HG03460 (cell line): ENCODE data around the gene OMG.
"Not testable (repeated sequence)": the region's sequence is repeated elsewhere in the genome, so short reads cannot be mapped to it uniquely, and the experiment has no call there.

ENCODE experiments used
- ATAC-seq: cut with Tn5 transposase; IDR thresholded peaks from one replicate; pipeline ENCODE4 v1.9.1; 2021; ENCODE audit not compliant: unreplicated experiment

The OMG gene

DNA sequence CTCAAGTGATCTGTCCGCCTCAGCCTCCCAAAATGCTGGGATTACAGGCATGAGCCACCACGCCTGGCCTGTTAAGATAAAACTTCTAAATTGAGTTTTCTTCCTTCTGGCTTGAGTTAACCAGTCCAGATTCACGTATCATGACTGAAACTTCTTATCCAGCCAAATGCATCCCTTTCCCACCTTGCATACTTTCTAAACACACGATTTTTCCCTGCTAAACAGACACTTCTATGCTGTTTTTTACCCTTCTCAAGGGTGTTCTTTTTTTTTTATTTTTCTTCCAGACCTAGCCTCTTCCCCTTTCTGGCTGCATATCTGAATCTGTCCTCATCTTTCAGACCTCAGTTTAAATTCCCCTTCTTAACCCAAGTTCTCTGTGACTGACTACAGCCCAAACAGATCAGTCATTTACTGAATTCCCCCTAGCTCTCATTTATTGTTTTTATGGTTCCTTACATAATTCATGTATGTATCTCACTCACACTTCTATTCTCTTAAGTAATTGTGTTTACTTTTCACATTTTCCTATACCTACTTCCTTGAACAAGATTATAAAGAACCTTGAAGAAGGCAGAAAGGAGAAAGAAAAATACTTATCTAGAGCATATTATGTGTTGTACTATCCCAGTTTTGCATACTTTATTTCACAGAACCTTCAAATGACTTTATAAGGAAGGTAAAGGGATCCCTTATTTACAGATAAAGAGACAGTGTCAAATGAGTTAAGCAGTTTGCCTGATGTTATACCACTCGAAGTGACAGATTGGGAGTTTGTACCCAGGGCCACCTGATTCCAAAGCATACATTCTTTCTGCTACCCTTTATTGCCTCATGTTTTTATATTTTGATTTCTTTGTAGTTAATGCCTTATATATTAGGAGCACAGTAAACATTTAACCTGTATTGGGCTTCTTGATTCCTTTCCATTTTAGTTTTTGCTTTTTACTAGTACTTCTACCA is 11.6 kb upstream of the OMG start:
- no peak for ATAC-seq

- no peak for ATAC-seq
Observed at GRCh38 chr17:31307640-31308039, 10.6 kb upstream of the OMG start.

- ATAC-seq: no peak
Observed at GRCh38 chr17:31299624-31300023, 2.6 kb upstream of the OMG start.

- ATAC-seq: no peak
Observed at GRCh38 chr17:31296142-31296541, 897 bp downstream of the OMG start.

DNA sequence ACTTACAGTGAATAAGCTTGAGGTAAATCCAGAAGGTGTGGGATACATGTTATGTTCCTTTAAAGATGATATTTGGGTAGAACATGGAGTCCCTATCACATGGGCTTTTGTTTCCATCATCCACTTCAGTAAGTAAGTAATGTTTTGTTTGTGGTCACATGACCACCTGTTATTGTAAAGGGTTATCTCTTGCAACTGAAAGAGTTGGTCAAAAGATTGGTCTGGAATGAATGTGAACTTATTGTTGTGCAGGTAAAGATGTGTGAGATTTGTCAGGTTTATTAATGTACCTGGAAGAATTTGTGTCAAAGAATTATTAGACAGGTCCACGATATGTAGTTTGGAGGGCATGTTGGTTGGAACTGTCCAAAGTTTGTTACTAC is 1.6 kb downstream of the OMG start:
- no peak for ATAC-seq

DNA sequence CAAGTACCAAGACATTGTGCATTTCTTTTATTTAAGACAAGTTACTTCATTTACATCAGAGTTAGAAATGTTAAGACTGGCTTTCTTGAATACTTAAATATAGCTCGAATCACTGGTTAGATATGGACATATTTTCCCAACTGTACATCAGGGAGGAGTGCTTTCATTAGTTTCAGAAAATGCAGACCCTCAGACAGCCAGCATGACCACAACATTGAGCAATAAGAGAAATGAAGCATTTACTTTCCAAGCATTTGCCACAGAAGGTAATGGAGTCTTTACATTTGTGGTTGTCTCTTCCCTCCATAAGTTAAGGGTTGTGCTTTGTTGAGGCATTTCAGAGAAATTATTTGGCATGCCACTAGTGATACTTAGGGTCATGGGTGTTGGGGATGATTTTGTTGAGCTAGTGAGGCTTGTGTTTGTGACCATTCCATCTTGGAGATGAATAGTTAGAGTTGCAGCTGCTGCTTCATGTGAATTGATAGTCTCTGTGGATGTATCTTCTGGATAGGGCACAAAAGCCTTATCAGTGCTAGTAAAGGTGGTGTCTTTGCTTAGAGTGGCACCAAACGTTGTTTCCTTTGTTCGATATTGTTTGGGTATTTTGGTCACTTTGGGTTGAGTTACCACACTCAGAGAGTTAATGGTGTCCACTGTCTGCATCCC is 2.1 kb downstream of the OMG start:
- ATAC-seq: no peak

DNA sequence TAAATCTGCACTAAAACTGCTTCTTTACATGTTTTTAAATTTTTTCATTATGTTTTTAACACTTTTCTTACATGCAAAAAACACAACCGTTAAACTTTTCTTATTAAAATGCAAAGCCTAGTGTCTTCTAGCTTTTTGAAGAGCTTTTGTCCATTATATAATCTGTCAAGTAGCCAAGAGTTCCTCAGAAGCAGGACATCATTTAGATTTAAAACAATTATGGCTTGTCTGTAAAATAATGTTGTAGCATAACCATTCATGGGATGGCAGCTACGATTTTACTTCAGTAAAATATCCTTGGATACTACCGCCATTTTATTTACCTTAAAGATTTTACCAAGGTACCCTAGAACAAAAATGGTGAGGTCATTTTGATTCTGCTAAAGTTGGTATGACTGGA is 2.8 kb downstream of the OMG start:
- no peak for ATAC-seq

DNA sequence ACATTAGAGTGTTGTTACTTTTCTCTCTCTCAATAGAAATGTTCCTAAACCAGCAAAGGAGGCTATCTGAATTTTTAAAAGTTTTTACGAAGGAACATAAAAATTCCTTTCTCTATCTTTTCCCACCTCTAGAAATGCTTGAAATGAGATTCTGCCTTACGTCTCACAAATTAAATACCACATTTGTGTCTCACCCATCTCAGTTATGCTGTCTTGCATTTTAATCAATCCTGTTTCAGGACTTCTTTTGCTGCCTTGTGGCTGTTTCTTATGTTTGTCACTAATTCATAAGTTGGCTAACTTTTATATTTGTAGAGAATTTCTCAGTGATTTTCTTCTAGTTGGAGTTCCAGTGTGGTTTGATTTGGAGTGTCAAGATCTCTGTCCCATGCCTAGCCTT is 3.5 kb downstream of the OMG start:
- ATAC-seq: no peak

GRCh38 chr17:31291820-31292219 is 5.2 kb downstream of the OMG start:
- no peak for ATAC-seq

DNA sequence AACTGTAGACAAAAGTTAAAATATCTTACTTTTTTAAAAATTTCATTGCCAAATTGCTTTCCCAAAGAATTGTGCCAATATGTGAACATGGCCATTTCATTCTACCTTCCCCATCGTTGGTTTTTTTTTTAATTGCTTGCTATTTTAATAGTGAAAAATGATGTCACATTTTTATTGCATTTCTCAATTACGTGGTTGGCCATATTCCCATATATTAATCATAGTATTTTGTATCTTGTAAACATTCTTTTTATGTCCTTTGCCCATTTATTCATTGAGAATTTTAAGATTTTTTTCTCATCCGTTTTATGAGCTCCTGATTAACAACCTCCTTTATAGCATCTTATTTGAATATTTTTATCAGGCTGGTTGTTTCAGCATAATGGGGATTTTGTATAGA is 7.2 kb downstream of the OMG start:
- no peak for ATAC-seq

GRCh38 chr17:31287932-31288331 is 9.1 kb downstream of the OMG start:
- not testable (repeated sequence) for ATAC-seq

DNA sequence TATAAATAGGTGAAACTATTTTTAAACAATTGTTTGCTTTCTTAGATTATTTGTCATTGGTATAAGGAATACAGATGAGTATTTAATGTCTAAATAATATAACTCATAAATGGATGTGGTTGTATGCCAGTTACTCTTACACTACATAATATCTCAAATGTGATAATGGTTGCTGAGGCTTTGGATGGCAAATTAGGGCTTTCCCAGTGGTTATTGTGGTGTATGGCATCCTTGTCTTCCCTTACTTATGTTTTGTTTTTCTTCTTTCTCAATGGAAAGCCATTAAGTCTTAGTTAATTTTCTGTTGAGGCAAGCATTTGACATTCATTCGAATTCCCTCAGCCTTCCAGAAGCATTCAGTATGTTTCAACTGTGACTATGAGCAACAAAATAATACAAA is 10.5 kb downstream of the OMG start:
- no peak for ATAC-seq

DNA sequence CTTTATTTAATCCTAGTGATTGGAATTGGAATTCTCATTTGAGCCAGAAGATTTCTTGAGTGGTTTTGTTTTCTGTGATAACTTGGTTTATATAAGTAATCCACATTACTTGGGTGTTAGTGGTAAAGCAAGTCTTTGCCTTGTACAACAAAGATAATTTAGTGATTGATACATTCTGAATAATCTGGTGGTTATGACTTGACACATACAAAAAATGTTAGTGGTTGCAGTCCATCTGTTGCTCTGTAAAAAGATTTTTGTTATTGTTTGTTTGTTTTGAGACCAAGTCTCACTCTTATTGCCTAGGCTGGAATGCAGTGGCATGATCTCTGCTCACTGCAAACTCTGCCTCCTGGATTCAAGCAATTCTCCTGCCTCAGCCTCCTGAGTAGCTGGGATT is 13.2 kb downstream of the OMG start:
- ATAC-seq: no peak

- ATAC-seq: no peak
Observed at GRCh38 chr17:31281061-31281460, 16.0 kb downstream of the OMG start.

GRCh38 chr17:31279401-31279800 is 17.6 kb downstream of the OMG start:
- no peak for ATAC-seq

DNA sequence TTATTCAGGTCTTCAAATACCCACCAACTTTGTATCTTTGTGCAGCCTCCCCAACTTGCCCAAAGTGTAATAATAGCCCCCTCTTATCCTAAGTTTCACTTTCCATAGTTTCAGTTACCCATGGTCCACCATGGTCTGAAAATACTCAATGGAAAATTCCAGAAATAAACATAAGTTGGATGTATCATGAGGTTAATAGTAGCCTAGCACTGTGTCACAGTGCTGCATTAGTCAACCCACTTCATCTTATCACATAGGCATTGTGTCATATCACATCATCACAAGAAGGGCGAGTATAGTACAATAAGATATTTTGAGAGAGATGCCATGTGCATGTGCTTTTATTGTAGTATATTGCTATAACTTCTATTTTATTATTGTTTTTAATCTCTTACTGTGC is 21.9 kb downstream of the OMG start:
- no peak for ATAC-seq

- ATAC-seq: no peak
Observed at GRCh38 chr17:31274252-31274651, 22.8 kb downstream of the OMG start.

DNA sequence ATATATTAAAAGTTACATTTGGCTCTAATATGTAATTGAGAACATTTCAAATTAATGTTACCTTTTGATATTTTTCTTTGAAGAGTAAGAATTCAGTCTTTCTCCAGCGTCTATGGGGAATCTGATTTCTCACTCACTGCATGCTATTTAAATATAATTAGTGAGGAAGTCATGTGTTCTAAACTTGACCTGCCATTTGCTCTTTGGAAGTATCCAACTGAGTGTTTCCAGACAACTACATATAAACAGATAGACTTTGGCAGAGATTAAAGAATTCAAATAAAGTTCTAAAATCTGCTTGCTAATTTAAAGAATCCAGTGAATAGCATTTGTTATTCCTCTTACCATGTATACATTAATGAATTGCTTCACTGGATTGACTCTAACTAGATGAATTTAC is 23.5 kb downstream of the OMG start:
- no peak for ATAC-seq

GRCh38 chr17:31272803-31273202 is 24.2 kb downstream of the OMG start:
- ATAC-seq: no peak

DNA sequence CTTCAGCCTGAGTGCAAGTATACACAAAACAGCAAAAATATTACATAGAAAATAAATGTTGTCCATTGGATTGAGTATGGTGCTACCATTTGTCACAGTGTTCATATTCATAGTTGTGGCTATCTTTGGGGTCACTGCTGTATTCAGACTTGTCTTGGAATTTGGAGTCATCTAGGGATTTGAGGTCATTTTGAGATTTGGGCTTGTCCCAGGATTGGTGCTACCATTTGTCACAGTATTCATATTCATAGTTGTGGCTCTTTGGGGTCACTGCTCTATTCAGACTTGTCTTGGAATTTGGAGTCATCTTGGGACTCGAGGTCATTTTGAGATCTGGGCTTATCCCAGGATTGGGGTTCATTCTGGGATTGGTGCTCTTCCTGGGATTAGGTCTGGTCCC is 24.8 kb downstream of the OMG start:
- ATAC-seq: no peak

GRCh38 chr17:31269578-31269983 is 27.5 kb downstream of the OMG start:
- no peak for ATAC-seq

GRCh38 chr17:31269036-31269577 is 27.9 kb downstream of the OMG start:
- no peak for ATAC-seq
